ENCODE data around the gene DBT. TPM values are rescaled to one million over a fixed set of nuclear protein-coding genes. Genes with fewer than 3 reads are reported as not detected.
"Not testable (repeated sequence)": the region's sequence is repeated elsewhere in the genome, so short reads cannot be mapped to it uniquely, and the experiment has no call there.

Gene DBT
- polyA plus RNA-seq, 1 donor (not counting 4 experiments of a cell fraction or from before 2014, with no cell fraction given) = 16.3 TPM

GRCh38 chr1:100265562-100265930 lies 15.9 kb upstream of the DBT start:
- Histone ChIP-seq H3K9ac (ENCODE audit: control insufficient read depth, extremely low read depth, insufficient read depth, low read length) (peak overlapping the region; percentile 90), H3K4me2 (ENCODE audit: control insufficient read depth, extremely low read depth, insufficient read depth, low read depth, low read length) (peak overlapping the region; percentile 97), H3K36me3 (ENCODE audit: control insufficient read depth in 2 of 2, extremely low read depth in 1 of 2, insufficient read depth in 2 of 2, low read length in 2 of 2) (peaks cover 14 to 24% of the 10 kb centered on the region in 2 experiments), H3K27me3 (ENCODE audit: control insufficient read depth, extremely low read depth, insufficient read depth, low read length) (no peaks in the 10 kb centered on the region), H2AFZ (ENCODE audit: control insufficient read depth, low read length) (peak overlapping the region; percentile 88), H3K79me2 (ENCODE audit: control insufficient read depth, insufficient read depth, low read length) (peaks cover 44% of the 10 kb centered on the region), H3K27ac (ENCODE audit: control insufficient read depth, insufficient read depth, low read length) (peak overlapping the region; percentile 83), H4K20me1 (ENCODE audit: control insufficient read depth, extremely low read depth, insufficient read depth, low read length) (no peaks in the 10 kb centered on the region), H3K4me3 (ENCODE audit: control insufficient read depth in 2 of 3, extremely low read depth in 1 of 3, insufficient read depth in 2 of 3, low read depth in 1 of 3, low read length in 3 of 3) (peak overlapping the region; percentile 76 to 100 (median 89)), H3K4me1 (ENCODE audit: control insufficient read depth, extremely low read depth, insufficient read depth, low read length) (peaks cover 9% of the 10 kb centered on the region), H3K9me3 (ENCODE audit: control insufficient read depth, low read depth, low read length) (no peaks in the 10 kb centered on the region), H3K9me1 (ENCODE audit: control insufficient read depth, extremely low read depth, insufficient read depth, low read length) (no peaks in the 10 kb centered on the region)
- dilution Hi-C loops (cut with MboI; ENCODE audit: extremely low pct_ligation_motif_present, low sequenced_read_pairs) = no loop called here
- no peak for TF ChIP-seq CTCF (optimal IDR thresholded peaks at IDR 0.05 in 1 of 3, IDR thresholded peaks at IDR 0.05 in 1 of 3, conservative IDR thresholded peaks at IDR 0.05 in 1 of 3; ENCODE audit: extremely low read depth in 1 of 3, insufficient read depth in 2 of 3, low read length in 3 of 3)
- TF ChIP-seq EZH2 (IDR thresholded peaks at IDR 0.05; ENCODE audit: low read length) = no peak
- FAIRE-seq (peak; percentile 56), DNase-seq (ENCODE audit: low read depth, low spot score) (no peak)

GRCh38 chr1:100264081-100264480 lies 14.4 kb upstream of the DBT start:
- H3K4me3 ChIP-seq (ENCODE audit: control insufficient read depth in 2 of 3, extremely low read depth in 1 of 3, insufficient read depth in 2 of 3, low read depth in 1 of 3, low read length in 3 of 3); H3K9me3 ChIP-seq (ENCODE audit: control insufficient read depth, low read depth, low read length); DNase-seq (ENCODE audit: low read depth, low spot score); H3K4me2 ChIP-seq (ENCODE audit: control insufficient read depth, extremely low read depth, insufficient read depth, low read depth, low read length); H3K4me1 ChIP-seq (ENCODE audit: control insufficient read depth, extremely low read depth, insufficient read depth, low read length); H3K27me3 ChIP-seq (ENCODE audit: control insufficient read depth, extremely low read depth, insufficient read depth, low read length); dilution Hi-C loops (cut with MboI; ENCODE audit: extremely low pct_ligation_motif_present, low sequenced_read_pairs); FAIRE-seq; H3K9ac ChIP-seq (ENCODE audit: control insufficient read depth, extremely low read depth, insufficient read depth, low read length); H3K27ac ChIP-seq (ENCODE audit: control insufficient read depth, insufficient read depth, low read length); H4K20me1 ChIP-seq (ENCODE audit: control insufficient read depth, extremely low read depth, insufficient read depth, low read length); H3K9me1 ChIP-seq (ENCODE audit: control insufficient read depth, extremely low read depth, insufficient read depth, low read length); H2AFZ ChIP-seq (ENCODE audit: control insufficient read depth, low read length): not testable (repeated sequence)
- H3K36me3 ChIP-seq (ENCODE audit: control insufficient read depth in 2 of 2, extremely low read depth in 1 of 2, insufficient read depth in 2 of 2, low read length in 2 of 2) = peaks cover 9 to 15% of the 10 kb centered on the region in 2 experiments
- peaks cover 34% of the 10 kb centered on the region for H3K79me2 ChIP-seq (ENCODE audit: control insufficient read depth, insufficient read depth, low read length)

- H3K36me3 ChIP-seq (ENCODE audit: control insufficient read depth in 2 of 2, extremely low read depth in 1 of 2, insufficient read depth in 2 of 2, low read length in 2 of 2) = no peaks in the 10 kb centered on the region
- no peak overlapping the region for H3K27ac ChIP-seq (ENCODE audit: control insufficient read depth, insufficient read depth, low read length)
- no peak overlapping the region for H3K4me3 ChIP-seq (ENCODE audit: control insufficient read depth in 2 of 3, extremely low read depth in 1 of 3, insufficient read depth in 2 of 3, low read depth in 1 of 3, low read length in 3 of 3)
- no peak for DNase-seq (ENCODE audit: low read depth, low spot score)
- peaks cover 5% of the 10 kb centered on the region for H3K4me1 ChIP-seq (ENCODE audit: control insufficient read depth, extremely low read depth, insufficient read depth, low read length)
- no peak overlapping the region for H2AFZ ChIP-seq (ENCODE audit: control insufficient read depth, low read length)
- FAIRE-seq = no peak
- no peaks in the 10 kb centered on the region for H3K27me3 ChIP-seq (ENCODE audit: control insufficient read depth, extremely low read depth, insufficient read depth, low read length)
- H3K4me2 ChIP-seq (ENCODE audit: control insufficient read depth, extremely low read depth, insufficient read depth, low read depth, low read length) = no peak overlapping the region
- no peaks in the 10 kb centered on the region for H4K20me1 ChIP-seq (ENCODE audit: control insufficient read depth, extremely low read depth, insufficient read depth, low read length)
- no peak overlapping the region for H3K9ac ChIP-seq (ENCODE audit: control insufficient read depth, extremely low read depth, insufficient read depth, low read length)
- dilution Hi-C loops (cut with MboI; ENCODE audit: extremely low pct_ligation_motif_present, low sequenced_read_pairs) = no loop called here
- peaks cover 11% of the 10 kb centered on the region for H3K79me2 ChIP-seq (ENCODE audit: control insufficient read depth, insufficient read depth, low read length)
- no peaks in the 10 kb centered on the region for H3K9me3 ChIP-seq (ENCODE audit: control insufficient read depth, low read depth, low read length)
- no peaks in the 10 kb centered on the region for H3K9me1 ChIP-seq (ENCODE audit: control insufficient read depth, extremely low read depth, insufficient read depth, low read length)
- TF ChIP-seq CTCF (optimal IDR thresholded peaks at IDR 0.05 in 1 of 3, IDR thresholded peaks at IDR 0.05 in 1 of 3, conservative IDR thresholded peaks at IDR 0.05 in 1 of 3; ENCODE audit: extremely low read depth in 1 of 3, insufficient read depth in 2 of 3, low read length in 3 of 3) (no peak), EZH2 (IDR thresholded peaks at IDR 0.05; ENCODE audit: low read length) (no peak)
Measured at GRCh38 chr1:100261686-100262085, 12.1 kb upstream of the DBT start.

GRCh38 chr1:100258427-100258826 lies 8.8 kb upstream of the DBT start:
- DNase-seq (ENCODE audit: low read depth, low spot score); H3K9me1 ChIP-seq (ENCODE audit: control insufficient read depth, extremely low read depth, insufficient read depth, low read length); H3K79me2 ChIP-seq (ENCODE audit: control insufficient read depth, insufficient read depth, low read length); dilution Hi-C loops (cut with MboI; ENCODE audit: extremely low pct_ligation_motif_present, low sequenced_read_pairs); H3K4me3 ChIP-seq (ENCODE audit: control insufficient read depth in 2 of 3, extremely low read depth in 1 of 3, insufficient read depth in 2 of 3, low read depth in 1 of 3, low read length in 3 of 3); H4K20me1 ChIP-seq (ENCODE audit: control insufficient read depth, extremely low read depth, insufficient read depth, low read length); H3K4me2 ChIP-seq (ENCODE audit: control insufficient read depth, extremely low read depth, insufficient read depth, low read depth, low read length); H3K9me3 ChIP-seq (ENCODE audit: control insufficient read depth, low read depth, low read length); H2AFZ ChIP-seq (ENCODE audit: control insufficient read depth, low read length); H3K27me3 ChIP-seq (ENCODE audit: control insufficient read depth, extremely low read depth, insufficient read depth, low read length); H3K4me1 ChIP-seq (ENCODE audit: control insufficient read depth, extremely low read depth, insufficient read depth, low read length); FAIRE-seq; H3K9ac ChIP-seq (ENCODE audit: control insufficient read depth, extremely low read depth, insufficient read depth, low read length); H3K27ac ChIP-seq (ENCODE audit: control insufficient read depth, insufficient read depth, low read length); H3K36me3 ChIP-seq (ENCODE audit: control insufficient read depth in 2 of 2, extremely low read depth in 1 of 2, insufficient read depth in 2 of 2, low read length in 2 of 2): not testable (repeated sequence)

Measured in keratinocyte (primary cell).